Stomach (tissue), 9 donors: ENCODE results near the gene LRCH1. TPM values are rescaled to one million over a fixed set of nuclear protein-coding genes. Genes with fewer than 3 reads are reported as not detected.
"Not testable (repeated sequence)": the region's sequence is repeated elsewhere in the genome, so short reads cannot be mapped to it uniquely, and the experiment has no call there.

Experiments
- DNase-seq, 2 donors: peaks; one replicate each; pipeline versions ENCODE4 v3.0.0 to v3.0.0-alpha.2; 2013 to 2019
- H3K27ac ChIP-seq, 5 donors: fragments of 200-600 bp in 4 of 5; sonication (generic) in 4 of 5; one replicate each; pipeline ENCODE4 v1.5.1; 2013 to 2019; ENCODE audit warnings: mild to moderate bottlenecking in 1 of 5, moderate library complexity in 1 of 5
- H3K27me3 ChIP-seq, 3 donors: fragments of 200-600 bp; sonication (generic); one replicate each; pipeline ENCODE4 v1.5.1; 2017 to 2019; ENCODE audit warnings: mixed run types in 1 of 3
- H3K36me3 ChIP-seq, 4 donors: fragments of 200-600 bp; sonication (generic); 1 replicate in 3 of 4; 2 replicates in 1 of 4; pipeline ENCODE4 v1.5.1; 2016 to 2019
- H3K4me1 ChIP-seq, 4 donors: fragments of 200-600 bp; sonication (generic); one replicate each; pipeline ENCODE4 v1.5.1; 2016 to 2019
- H3K4me3 ChIP-seq, 4 donors: fragments of 200-600 bp; sonication (generic) in 3 of 4; one replicate each; pipeline ENCODE4 v1.5.1; 2016 to 2019; ENCODE audit warnings: mild to moderate bottlenecking in 1 of 4
- H3K9me3 ChIP-seq, 4 donors: fragments of 200-600 bp; sonication (generic); one replicate each; pipeline ENCODE4 v1.5.1; 2016 to 2019
- EP300 ChIP-seq: sonication (generic); formaldehyde crosslinking; IDR thresholded peaks from one replicate; pipeline ENCODE4 v1.6.1; 2017; ENCODE audit warnings: antibody characterized with exemption
- POLR2A ChIP-seq, 4 donors: fragments of 450-650 bp; IDR thresholded peaks; one replicate each; pipeline ENCODE4 v1.6.1; 2016; ENCODE audit warnings: antibody characterized with exemption in 4 of 4, control low read depth in 2 of 4, mild to moderate bottlenecking in 1 of 4, moderate library complexity in 1 of 4
- POLR2AphosphoS5 ChIP-seq, 3 donors: sonication (generic); formaldehyde crosslinking; IDR thresholded peaks; one replicate each; pipeline ENCODE4 v1.6.1; 2016; ENCODE audit warnings: antibody characterized with exemption in 3 of 3
- WGBS, 5 donors: extraction: QIAGEN DNeasy Blood & Tissue Kit in 3 of 5; methylation state at CpG; one replicate each; pipeline versions ENCODE4 v1.1.5 to v1.1.7; 2013 to 2018; 5-methylcytosine and 5-hydroxymethylcytosine counted together
- intact Hi-C: fragments of 100-400 bp; cut with DNase I; formaldehyde crosslinking; loops from one replicate; pipeline ENCODE4 v1.15.1; 2023; ENCODE audit warnings: low total_unique reads
- polyA plus RNA-seq, 3 donors: library from polyadenylated mRNA; stranded (reverse); fragments of 200-250 nt; gene quantifications; one replicate each; pipeline ENCODE4 v1.2.3, GENCODE V29; 2013
- total RNA-seq, 5 donors: library from RNA; depleted of rRNA; stranded (reverse); fragments of >200 nt; gene quantifications; one replicate each; pipeline versions ENCODE4 v1.1.0 to v1.2.3, GENCODE V29; 2014 to 2016
- TF ChIP-seq, protein P1 (sequence below), 7 experiments: fragments of 450-650 bp in 4 of 7; fragments of 200-600 bp in 3 of 7; sonication (generic) in 3 of 7; IDR thresholded peaks; one replicate each; pipeline ENCODE4 v1.5.1; 2016 to 2019; ENCODE audit warnings: antibody characterized with exemption in 7 of 7, control low read depth in 2 of 7, mild to moderate bottlenecking in 1 of 7
- donor health status: healthy with polysubstance abuse.
- donor health status: Bipolar disorder and iron deficiency.
- donor health status: healthy.

Gene LRCH1
- total and polyA plus RNA-seq, 8 donors, result 5.4 to 70.6 (median 19.4) TPM

DNA sequence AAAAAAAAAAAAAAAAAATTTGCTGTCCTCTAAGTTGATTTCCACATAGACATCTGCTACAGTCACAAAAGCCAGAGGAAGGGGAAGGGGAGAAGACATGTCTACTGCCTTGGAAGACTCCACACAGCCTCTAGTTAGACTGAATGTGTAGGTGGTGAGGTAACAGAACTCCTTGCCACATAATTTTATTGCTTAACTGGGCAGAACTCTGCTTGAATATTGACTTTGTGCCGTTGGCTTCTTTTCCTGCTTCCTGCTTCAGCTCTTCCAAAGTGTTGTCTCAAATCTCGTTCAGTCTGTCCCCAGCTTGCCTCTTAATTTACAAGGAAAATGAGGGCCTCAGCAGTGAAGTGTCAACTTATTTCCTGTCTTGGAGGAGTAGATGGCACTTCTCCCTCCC lies 206.9 kb downstream of the LRCH1 start:
- WGBS, 5 donors, result 7 to 28% (median 10%) methylated on average over 2 of the region's 2 CpGs
- intact Hi-C loops, result no loop called here
- Histone ChIP-seq H3K36me3 (no peaks in the 10 kb centered on the region), H3K9me3 (no peaks in the 10 kb centered on the region), H3K4me3 (no peak overlapping the region), H3K4me1 (peaks cover 0 to 41% (median 25%) of the 10 kb centered on the region in 4 donors), H3K27ac (peak overlapping the region; percentile 30 to 75 (median 46)), H3K27me3 (no peaks in the 10 kb centered on the region)
- TF ChIP-seq POLR2A (IDR thresholded peaks at IDR 0.05) (no peak), POLR2AphosphoS5 (IDR thresholded peaks at IDR 0.05) (peak in 2 of 3 donors; percentile 24 to 66)
- peak in 1 of 2 donors; percentile 46 for DNase-seq

DNA sequence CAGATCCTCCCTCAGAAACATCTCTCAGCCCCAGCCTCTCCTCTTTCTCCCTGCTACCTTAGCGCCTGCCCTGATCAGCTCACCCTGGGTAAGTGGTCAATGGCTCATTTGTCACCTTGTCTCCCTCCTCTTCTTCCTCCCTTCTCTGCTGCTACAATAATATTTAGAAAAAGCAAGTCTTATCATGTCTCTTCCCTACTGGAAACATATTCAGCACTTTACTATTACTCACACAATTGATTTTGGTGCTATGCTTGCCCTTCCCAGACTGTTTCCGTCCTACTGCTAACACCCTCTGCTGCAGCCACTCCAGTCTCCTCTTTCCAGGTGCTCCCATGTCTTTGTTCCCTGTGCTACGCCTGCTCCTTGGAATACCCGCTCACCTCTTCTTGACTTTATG lies 208.2 kb downstream of the LRCH1 start:
- peak overlapping the region in 1 of 5 donors; percentile 25 for H3K27ac ChIP-seq
- H3K9me3 ChIP-seq, result no peaks in the 10 kb centered on the region
- 92 to 98% (median 94%) methylated on average over 4 of the region's 4 CpGs for WGBS, 5 donors
- H3K27me3 ChIP-seq, result no peaks in the 10 kb centered on the region
- H3K4me3 ChIP-seq, result no peak overlapping the region
- peaks cover 0 to 41% (median 25%) of the 10 kb centered on the region in 4 donors for H3K4me1 ChIP-seq
- H3K36me3 ChIP-seq, result no peaks in the 10 kb centered on the region
- TF ChIP-seq, protein P1, sequence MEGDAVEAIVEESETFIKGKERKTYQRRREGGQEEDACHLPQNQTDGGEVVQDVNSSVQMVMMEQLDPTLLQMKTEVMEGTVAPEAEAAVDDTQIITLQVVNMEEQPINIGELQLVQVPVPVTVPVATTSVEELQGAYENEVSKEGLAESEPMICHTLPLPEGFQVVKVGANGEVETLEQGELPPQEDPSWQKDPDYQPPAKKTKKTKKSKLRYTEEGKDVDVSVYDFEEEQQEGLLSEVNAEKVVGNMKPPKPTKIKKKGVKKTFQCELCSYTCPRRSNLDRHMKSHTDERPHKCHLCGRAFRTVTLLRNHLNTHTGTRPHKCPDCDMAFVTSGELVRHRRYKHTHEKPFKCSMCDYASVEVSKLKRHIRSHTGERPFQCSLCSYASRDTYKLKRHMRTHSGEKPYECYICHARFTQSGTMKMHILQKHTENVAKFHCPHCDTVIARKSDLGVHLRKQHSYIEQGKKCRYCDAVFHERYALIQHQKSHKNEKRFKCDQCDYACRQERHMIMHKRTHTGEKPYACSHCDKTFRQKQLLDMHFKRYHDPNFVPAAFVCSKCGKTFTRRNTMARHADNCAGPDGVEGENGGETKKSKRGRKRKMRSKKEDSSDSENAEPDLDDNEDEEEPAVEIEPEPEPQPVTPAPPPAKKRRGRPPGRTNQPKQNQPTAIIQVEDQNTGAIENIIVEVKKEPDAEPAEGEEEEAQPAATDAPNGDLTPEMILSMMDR (IDR thresholded peaks at IDR 0.05), result no peak
- no peak for TF ChIP-seq POLR2AphosphoS5 (IDR thresholded peaks at IDR 0.05)
- TF ChIP-seq EP300, result no peak
- TF ChIP-seq POLR2A (IDR thresholded peaks at IDR 0.05), result no peak
- no peak for DNase-seq
- intact Hi-C loops, result no loop called here

DNA sequence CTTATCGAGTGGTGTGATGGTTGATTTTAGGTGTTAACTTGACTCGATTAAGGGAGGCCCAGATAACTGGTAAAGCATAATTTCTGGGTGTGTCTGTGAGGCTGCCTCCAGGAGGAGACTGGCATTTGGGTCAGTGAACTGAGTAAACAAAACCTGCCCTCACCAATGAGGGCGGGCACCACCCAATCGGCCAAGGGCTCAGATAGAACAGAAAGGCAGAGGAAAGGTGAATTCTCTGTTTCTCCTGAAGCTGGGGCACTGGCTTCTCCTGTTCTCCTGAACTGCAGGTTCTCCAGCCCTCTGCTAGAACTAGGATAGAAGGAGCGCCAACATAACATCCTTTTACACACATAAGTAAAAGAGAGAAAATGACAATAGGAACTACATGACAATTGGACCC lies 208.9 kb downstream of the LRCH1 start:
- intact Hi-C loops, result no loop called here
- TF ChIP-seq, protein P1 (IDR thresholded peaks at IDR 0.05), result no peak
- TF ChIP-seq POLR2AphosphoS5 (IDR thresholded peaks at IDR 0.05), result peak in 1 of 3 donors; percentile 25
- Histone ChIP-seq H3K4me3 (no peak overlapping the region), H3K27me3 (no peaks in the 10 kb centered on the region), H3K4me1 (peaks cover 0 to 36% (median 22%) of the 10 kb centered on the region in 4 donors), H3K9me3 (no peaks in the 10 kb centered on the region), H3K27ac (peak overlapping the region in 2 of 5 donors; percentile 20 to 76), H3K36me3 (no peaks in the 10 kb centered on the region)
- DNase-seq, result peak in 1 of 2 donors; percentile 35
- 34 to 74% (median 58%) methylated on average over 5 of the region's 5 CpGs for WGBS, 5 donors

DNA sequence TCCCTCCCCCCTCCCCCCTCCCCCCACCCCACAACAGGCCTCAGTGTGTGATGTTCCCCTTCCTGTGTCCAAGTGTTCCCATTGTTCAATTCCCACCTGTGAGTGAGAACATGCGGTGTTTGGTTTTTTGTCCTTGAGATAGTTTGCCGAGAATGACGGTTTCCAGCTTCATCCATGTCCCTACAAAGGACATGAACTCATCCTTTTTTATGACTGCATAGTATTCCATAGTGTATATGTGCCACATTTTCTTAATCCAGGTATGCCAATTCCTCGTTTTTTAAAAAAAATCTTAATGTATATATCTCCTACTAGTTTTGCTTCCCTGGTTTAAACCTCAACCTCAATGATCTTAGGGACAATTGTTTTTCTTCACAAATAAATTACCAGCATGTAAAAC lies 217.0 kb downstream of the LRCH1 start:
- DNase-seq, H3K27ac ChIP-seq, H3K9me3 ChIP-seq, H3K4me3 ChIP-seq, intact Hi-C loops, H3K27me3 ChIP-seq, H3K4me1 ChIP-seq: not testable (repeated sequence)
- H3K36me3 ChIP-seq, result peaks cover 0 to 51% (median 48%) of the 10 kb centered on the region in 4 donors
- WGBS, 5 donors, result 91 to 98% (median 95%) methylated on average over 3 to 4 of the region's 4 CpGs

DNA sequence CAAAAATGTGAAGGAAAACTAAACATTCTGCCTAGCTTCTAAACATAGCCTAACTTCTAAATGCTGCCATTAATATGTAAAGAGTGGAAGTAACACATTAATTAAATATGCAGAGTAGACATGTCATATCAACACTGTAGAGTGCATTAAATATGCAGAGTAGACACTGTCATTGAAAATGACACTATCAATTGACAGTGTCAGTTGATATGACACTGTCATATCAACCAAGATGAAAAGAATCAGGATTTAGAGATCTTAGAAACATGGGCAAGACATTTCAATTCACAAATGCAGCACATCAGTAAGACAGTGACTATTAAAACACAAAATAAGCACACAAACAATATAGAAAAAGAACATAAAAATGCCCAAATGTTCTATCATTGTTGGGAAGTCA lies 218.7 kb downstream of the LRCH1 start:
- Histone ChIP-seq H3K36me3 (peaks cover 5 to 69% (median 66%) of the 10 kb centered on the region in 4 donors), H3K27ac (no peak overlapping the region), H3K4me1 (peaks cover 0 to 8% (median 3%) of the 10 kb centered on the region in 4 donors), H3K27me3 (no peaks in the 10 kb centered on the region), H3K9me3 (no peaks in the 10 kb centered on the region), H3K4me3 (no peak overlapping the region)
- intact Hi-C loops, result no loop called here
- no peak for TF ChIP-seq POLR2A (IDR thresholded peaks at IDR 0.05)
- no peak for TF ChIP-seq POLR2AphosphoS5 (IDR thresholded peaks at IDR 0.05)
- TF ChIP-seq, protein P1 (IDR thresholded peaks at IDR 0.05), result no peak
- TF ChIP-seq EP300, result no peak
- no peak for DNase-seq
